PC-3 (cell line): ENCODE data around the gene MALSU1.

ENCODE experiments used
- CTCF ChIP-seq: fragments of 300-600 bp; sonication (generic); conservative IDR thresholded peaks from 2 replicates; pipeline ENCODE4 v1.5.1; 2017; ENCODE audit warnings: antibody characterized with exemption, low read depth, mild to moderate bottlenecking, low read length
- EZH2 ChIP-seq: fragments of 300-600 bp; sonication (generic); IDR thresholded peaks from one replicate; pipeline ENCODE4 v1.6.1; 2017; ENCODE audit warnings: antibody characterized with exemption, mild to moderate bottlenecking, low read length; ENCODE audit not compliant: unreplicated experiment
- EZH2phosphoT487 ChIP-seq: fragments of 300-600 bp; sonication (generic); IDR thresholded peaks from 2 replicates; pipeline ENCODE4 v1.6.1; 2018; ENCODE audit warnings: mild to moderate bottlenecking, antibody characterized with exemption, low read length, borderline replicate concordance

GRCh38 chr7:23331132-23331531 lies 32.0 kb downstream of the MALSU1 start:
- TF ChIP-seq CTCF = no peak
- no peak for TF ChIP-seq EZH2
- TF ChIP-seq EZH2phosphoT487 = no peak
